HEK293 (cell line): Measurements from ENCODE around the gene OR4D9.

ENCODE experiments used
- CTCF ChIA-PET: fragments of 350-600 bp; formaldehyde crosslinking; extraction: SDS; loops from one replicate; lab custom pipeline; 2021; ENCODE audit warnings: antibody characterized with exemption; lab: Yijun Ruan, JAX
- POLR2A ChIA-PET: fragments of 300-600 bp; formaldehyde crosslinking; extraction: SDS; loops from one replicate; lab custom pipeline; 2020; ENCODE audit warnings: antibody characterized with exemption, inconsistent platforms; lab: Yijun Ruan, JAX
- H3K27ac ChIP-seq: fragments of 200-500 bp; sonication (Bioruptor generic); 2 replicates; pipeline ENCODE4 v1.5.1; 2014; ENCODE audit warnings: low read depth, low read length, control low read depth, inconsistent platforms; ENCODE audit errors: extremely low read depth
- H3K36me3 ChIP-seq, 2 experiments: fragments of 200-500 bp in 1 of 2; sonication (Bioruptor generic) in 1 of 2; 1 replicate in 1 of 2; 2 replicates in 1 of 2; pipeline ENCODE4 v1.5.1; 2014 to 2017; ENCODE audit warnings: inconsistent platforms in 2 of 2, low read length in 2 of 2; ENCODE audit not compliant: control insufficient read depth in 2 of 2, insufficient read depth in 1 of 2
- H3K4me1 ChIP-seq: fragments of 200-500 bp; sonication (Bioruptor generic); 2 replicates; pipeline ENCODE4 v1.5.1; 2014; ENCODE audit warnings: mild to moderate bottlenecking, low read length, inconsistent platforms; ENCODE audit not compliant: control insufficient read depth, insufficient read depth
- H3K4me3 ChIP-seq: 2 replicates; pipeline ENCODE4 v1.5.1; 2011; ENCODE audit warnings: low read depth, mild to moderate bottlenecking, control low read depth, low read length, moderate library complexity
- H3K9me3 ChIP-seq: fragments of 200-500 bp; sonication (Bioruptor generic); 2 replicates; pipeline ENCODE4 v1.5.1; 2014; ENCODE audit warnings: low read depth, low read length, inconsistent platforms; ENCODE audit not compliant: control insufficient read depth, insufficient read depth
- BCL11B ChIP-seq: fragments of 450-650 bp; formaldehyde crosslinking; IDR thresholded peaks from 2 replicates; pipeline ENCODE4 v1.5.1; 2016; ENCODE audit warnings: low read depth, missing biosample characterization, missing genetic modification characterization
- GLI2 ChIP-seq: fragments of 450-650 bp; formaldehyde crosslinking; IDR thresholded peaks from 2 replicates; pipeline ENCODE4; 2017; ENCODE audit warnings: missing biosample characterization, missing genetic modification characterization, low read depth, borderline replicate concordance
- ZBTB7A ChIP-seq: fragments of 450-650 bp; formaldehyde crosslinking; IDR thresholded peaks from 2 replicates; pipeline ENCODE4 v1.5.1; 2016; ENCODE audit warnings: low read depth, missing biosample characterization, missing genetic modification characterization
- ZNF138 ChIP-seq: fragments of 450-650 bp; formaldehyde crosslinking; IDR thresholded peaks from 2 replicates; pipeline ENCODE4 v1.5.1; 2016; ENCODE audit warnings: missing biosample characterization, missing genetic modification characterization, borderline replicate concordance
- ZNF211 ChIP-seq: fragments of 450-650 bp; formaldehyde crosslinking; IDR thresholded peaks from 2 replicates; pipeline ENCODE4 v1.5.1; 2016; ENCODE audit warnings: low read depth, missing biosample characterization, missing genetic modification characterization
- ZNF423 ChIP-seq: fragments of 450-650 bp; formaldehyde crosslinking; IDR thresholded peaks from 2 replicates; pipeline ENCODE4 v1.5.1; 2016; ENCODE audit warnings: missing biosample characterization, missing genetic modification characterization
- ZNF529 ChIP-seq: fragments of 450-650 bp; formaldehyde crosslinking; IDR thresholded peaks from 2 replicates; pipeline ENCODE4 v1.5.1; 2017; ENCODE audit warnings: missing genetic modification characterization, missing biosample characterization; ENCODE audit not compliant: insufficient replicate concordance
- ZNF571 ChIP-seq: fragments of 450-650 bp; formaldehyde crosslinking; IDR thresholded peaks from 2 replicates; pipeline ENCODE4 v1.5.0; 2017; ENCODE audit warnings: missing biosample characterization, missing genetic modification characterization
- ZNF610 ChIP-seq: fragments of 450-650 bp; formaldehyde crosslinking; IDR thresholded peaks from 2 replicates; pipeline ENCODE4 v1.5.1; 2016; ENCODE audit warnings: missing biosample characterization, missing genetic modification characterization, borderline replicate concordance
- ZNF623 ChIP-seq: fragments of 450-650 bp; formaldehyde crosslinking; IDR thresholded peaks from 2 replicates; pipeline ENCODE4 v1.5.1; 2016; ENCODE audit warnings: missing biosample characterization, missing genetic modification characterization
- ZNF629 ChIP-seq: fragments of 450-650 bp; formaldehyde crosslinking; IDR thresholded peaks from 2 replicates; pipeline ENCODE4 v1.5.1; 2017; ENCODE audit warnings: missing biosample characterization, missing genetic modification characterization
- ZNF654 ChIP-seq: fragments of 450-650 bp; formaldehyde crosslinking; IDR thresholded peaks from 2 replicates; pipeline ENCODE4 v1.5.1; 2016; ENCODE audit warnings: low read depth, missing biosample characterization, missing genetic modification characterization
- TF ChIP-seq, protein P1 (sequence below): fragments of 450-650 bp; formaldehyde crosslinking; IDR thresholded peaks from 2 replicates; pipeline ENCODE4 v1.5.1; 2016; ENCODE audit warnings: missing biosample characterization, missing genetic modification characterization
- TF ChIP-seq, protein P2 (sequence below): fragments of 450-650 bp; formaldehyde crosslinking; IDR thresholded peaks from 2 replicates; pipeline ENCODE4 v1.5.1; 2016; ENCODE audit warnings: missing biosample characterization, missing genetic modification characterization, low read depth
- TF ChIP-seq, protein P3 (sequence below): IDR thresholded peaks from 2 replicates; pipeline ENCODE4 v1.6.1; 2011; ENCODE audit warnings: mild to moderate bottlenecking, low read depth, low read length, borderline replicate concordance
- TF ChIP-seq, protein P4 (sequence below): fragments of 450-650 bp; formaldehyde crosslinking; IDR thresholded peaks from 2 replicates; pipeline ENCODE4 v1.5.1; 2016; ENCODE audit warnings: missing biosample characterization, missing genetic modification characterization
- TF ChIP-seq, protein P5 (sequence below): fragments of 450-650 bp; formaldehyde crosslinking; IDR thresholded peaks from 2 replicates; pipeline ENCODE4 v1.5.1; 2017; ENCODE audit warnings: missing biosample characterization, missing genetic modification characterization
- TF ChIP-seq, protein P6 (sequence below): fragments of 450-650 bp; formaldehyde crosslinking; IDR thresholded peaks from 2 replicates; pipeline ENCODE4 v1.5.1; 2016; ENCODE audit warnings: missing biosample characterization, missing genetic modification characterization

Gene OR4D9

DNA sequence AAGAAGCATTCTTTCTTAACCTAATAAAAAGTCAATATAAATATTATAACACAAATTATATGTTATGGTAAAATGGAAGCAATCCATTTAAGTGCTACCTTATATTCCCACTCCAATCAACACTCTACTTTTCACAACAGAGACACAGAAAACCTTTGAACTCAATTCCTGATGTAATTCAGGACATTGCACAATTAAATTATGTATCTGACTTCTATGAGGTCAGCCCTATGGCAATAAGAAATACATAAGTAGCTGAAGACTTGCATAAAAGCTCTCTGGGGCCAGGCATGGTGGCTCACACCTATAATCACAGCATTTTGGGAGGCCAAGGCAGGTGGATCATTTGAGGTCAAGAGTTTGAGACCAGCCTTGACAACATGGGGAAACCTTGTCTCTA, 31.4 kb upstream of the OR4D9 start (continued):
- TF ChIP-seq, protein P1, sequence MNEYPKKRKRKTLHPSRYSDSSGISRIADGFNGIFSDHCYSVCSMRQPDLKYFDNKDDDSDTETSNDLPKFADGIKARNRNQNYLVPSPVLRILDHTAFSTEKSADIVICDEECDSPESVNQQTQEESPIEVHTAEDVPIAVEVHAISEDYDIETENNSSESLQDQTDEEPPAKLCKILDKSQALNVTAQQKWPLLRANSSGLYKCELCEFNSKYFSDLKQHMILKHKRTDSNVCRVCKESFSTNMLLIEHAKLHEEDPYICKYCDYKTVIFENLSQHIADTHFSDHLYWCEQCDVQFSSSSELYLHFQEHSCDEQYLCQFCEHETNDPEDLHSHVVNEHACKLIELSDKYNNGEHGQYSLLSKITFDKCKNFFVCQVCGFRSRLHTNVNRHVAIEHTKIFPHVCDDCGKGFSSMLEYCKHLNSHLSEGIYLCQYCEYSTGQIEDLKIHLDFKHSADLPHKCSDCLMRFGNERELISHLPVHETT (tag by site-specific recombination), result no peak
- TF ChIP-seq, protein P2, sequence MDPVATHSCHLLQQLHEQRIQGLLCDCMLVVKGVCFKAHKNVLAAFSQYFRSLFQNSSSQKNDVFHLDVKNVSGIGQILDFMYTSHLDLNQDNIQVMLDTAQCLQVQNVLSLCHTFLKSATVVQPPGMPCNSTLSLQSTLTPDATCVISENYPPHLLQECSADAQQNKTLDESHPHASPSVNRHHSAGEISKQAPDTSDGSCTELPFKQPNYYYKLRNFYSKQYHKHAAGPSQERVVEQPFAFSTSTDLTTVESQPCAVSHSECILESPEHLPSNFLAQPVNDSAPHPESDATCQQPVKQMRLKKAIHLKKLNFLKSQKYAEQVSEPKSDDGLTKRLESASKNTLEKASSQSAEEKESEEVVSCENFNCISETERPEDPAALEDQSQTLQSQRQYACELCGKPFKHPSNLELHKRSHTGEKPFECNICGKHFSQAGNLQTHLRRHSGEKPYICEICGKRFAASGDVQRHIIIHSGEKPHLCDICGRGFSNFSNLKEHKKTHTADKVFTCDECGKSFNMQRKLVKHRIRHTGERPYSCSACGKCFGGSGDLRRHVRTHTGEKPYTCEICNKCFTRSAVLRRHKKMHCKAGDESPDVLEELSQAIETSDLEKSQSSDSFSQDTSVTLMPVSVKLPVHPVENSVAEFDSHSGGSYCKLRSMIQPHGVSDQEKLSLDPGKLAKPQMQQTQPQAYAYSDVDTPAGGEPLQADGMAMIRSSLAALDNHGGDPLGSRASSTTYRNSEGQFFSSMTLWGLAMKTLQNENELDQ, result no peak
- TF ChIP-seq, protein P3, sequence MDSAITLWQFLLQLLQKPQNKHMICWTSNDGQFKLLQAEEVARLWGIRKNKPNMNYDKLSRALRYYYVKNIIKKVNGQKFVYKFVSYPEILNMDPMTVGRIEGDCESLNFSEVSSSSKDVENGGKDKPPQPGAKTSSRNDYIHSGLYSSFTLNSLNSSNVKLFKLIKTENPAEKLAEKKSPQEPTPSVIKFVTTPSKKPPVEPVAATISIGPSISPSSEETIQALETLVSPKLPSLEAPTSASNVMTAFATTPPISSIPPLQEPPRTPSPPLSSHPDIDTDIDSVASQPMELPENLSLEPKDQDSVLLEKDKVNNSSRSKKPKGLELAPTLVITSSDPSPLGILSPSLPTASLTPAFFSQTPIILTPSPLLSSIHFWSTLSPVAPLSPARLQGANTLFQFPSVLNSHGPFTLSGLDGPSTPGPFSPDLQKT, result no peak
- TF ChIP-seq, protein P4, sequence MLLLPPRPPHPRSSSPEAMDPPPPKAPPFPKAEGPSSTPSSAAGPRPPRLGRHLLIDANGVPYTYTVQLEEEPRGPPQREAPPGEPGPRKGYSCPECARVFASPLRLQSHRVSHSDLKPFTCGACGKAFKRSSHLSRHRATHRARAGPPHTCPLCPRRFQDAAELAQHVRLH (tag by site-specific recombination), result no peak
- TF ChIP-seq ZNF423, result no peak
- no peak for TF ChIP-seq GLI2 (tag by site-specific recombination)
- TF ChIP-seq ZNF138 (tag by site-specific recombination), result no peak
- TF ChIP-seq, all 188 proteins: peak for 0

DNA sequence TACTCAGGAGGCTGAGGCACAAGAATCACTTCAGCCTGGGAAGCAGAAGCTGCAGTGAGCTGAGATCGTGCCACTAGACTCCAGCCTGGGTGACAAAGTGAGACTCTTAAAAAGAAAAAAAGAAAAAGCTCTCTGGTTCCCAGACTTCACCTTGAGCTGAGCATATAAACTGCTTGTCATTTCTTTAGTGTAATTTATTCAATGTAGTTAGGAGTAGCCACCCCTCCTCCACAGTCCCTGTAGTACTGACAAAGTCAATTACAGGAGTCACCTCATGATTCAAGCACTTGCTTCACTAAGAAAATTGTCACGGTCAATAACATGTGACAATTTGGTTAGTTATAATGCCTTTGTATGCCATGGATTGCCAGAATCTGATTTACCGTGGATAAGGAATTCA, 31.0 kb upstream of the OR4D9 start:
- ChIA-PET CTCF (interaction anchor here (0.6 kb wide), 1 partner anchor 277 kb away, joined by 3 read pairs; no protein-coding TSS in a partner anchor), POLR2A (no interaction called here)
- no peak overlapping the region for H3K4me3 ChIP-seq
- H3K36me3 ChIP-seq, result no peaks in the 10 kb centered on the region
- no peaks in the 10 kb centered on the region for H3K9me3 ChIP-seq
- H3K27ac ChIP-seq, result no peak overlapping the region
- no peaks in the 10 kb centered on the region for H3K4me1 ChIP-seq
- TF ChIP-seq ZNF571 (no peak), ZNF610 (tag by site-specific recombination) (no peak), BCL11B (tag by site-specific recombination) (no peak), ZBTB7A (no peak), ZNF629 (tag by site-specific recombination) (no peak)
- TF ChIP-seq, protein P5, sequence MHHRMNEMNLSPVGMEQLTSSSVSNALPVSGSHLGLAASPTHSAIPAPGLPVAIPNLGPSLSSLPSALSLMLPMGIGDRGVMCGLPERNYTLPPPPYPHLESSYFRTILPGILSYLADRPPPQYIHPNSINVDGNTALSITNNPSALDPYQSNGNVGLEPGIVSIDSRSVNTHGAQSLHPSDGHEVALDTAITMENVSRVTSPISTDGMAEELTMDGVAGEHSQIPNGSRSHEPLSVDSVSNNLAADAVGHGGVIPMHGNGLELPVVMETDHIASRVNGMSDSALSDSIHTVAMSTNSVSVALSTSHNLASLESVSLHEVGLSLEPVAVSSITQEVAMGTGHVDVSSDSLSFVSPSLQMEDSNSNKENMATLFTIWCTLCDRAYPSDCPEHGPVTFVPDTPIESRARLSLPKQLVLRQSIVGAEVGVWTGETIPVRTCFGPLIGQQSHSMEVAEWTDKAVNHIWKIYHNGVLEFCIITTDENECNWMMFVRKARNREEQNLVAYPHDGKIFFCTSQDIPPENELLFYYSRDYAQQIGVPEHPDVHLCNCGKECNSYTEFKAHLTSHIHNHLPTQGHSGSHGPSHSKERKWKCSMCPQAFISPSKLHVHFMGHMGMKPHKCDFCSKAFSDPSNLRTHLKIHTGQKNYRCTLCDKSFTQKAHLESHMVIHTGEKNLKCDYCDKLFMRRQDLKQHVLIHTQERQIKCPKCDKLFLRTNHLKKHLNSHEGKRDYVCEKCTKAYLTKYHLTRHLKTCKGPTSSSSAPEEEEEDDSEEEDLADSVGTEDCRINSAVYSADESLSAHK (tag by site-specific recombination), result no peak
- TF ChIP-seq, protein P1 (tag by site-specific recombination), result no peak

DNA sequence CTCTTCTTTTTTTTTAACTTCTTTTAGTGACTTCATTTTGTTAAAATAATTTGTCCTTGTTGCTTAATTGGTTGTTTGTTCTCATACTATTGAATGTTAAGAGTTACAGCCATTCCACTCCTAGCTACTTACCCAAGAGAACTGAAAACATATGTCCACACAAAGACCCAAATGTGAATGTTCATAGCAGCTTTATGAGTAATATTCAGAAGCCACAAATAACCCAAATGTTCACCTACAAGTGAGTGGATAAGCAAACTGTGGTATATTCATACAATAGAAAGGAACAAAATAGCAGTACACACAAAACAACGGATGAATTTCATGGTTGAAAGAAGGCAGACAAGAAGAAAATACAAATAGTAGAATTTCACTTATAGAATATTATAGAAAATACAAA, 9.4 kb upstream of the OR4D9 start:
- H3K4me1 ChIP-seq, result no peaks in the 10 kb centered on the region
- CTCF ChIA-PET, result no interaction called here
- H3K36me3 ChIP-seq, result no peaks in the 10 kb centered on the region
- TF ChIP-seq, protein P6, sequence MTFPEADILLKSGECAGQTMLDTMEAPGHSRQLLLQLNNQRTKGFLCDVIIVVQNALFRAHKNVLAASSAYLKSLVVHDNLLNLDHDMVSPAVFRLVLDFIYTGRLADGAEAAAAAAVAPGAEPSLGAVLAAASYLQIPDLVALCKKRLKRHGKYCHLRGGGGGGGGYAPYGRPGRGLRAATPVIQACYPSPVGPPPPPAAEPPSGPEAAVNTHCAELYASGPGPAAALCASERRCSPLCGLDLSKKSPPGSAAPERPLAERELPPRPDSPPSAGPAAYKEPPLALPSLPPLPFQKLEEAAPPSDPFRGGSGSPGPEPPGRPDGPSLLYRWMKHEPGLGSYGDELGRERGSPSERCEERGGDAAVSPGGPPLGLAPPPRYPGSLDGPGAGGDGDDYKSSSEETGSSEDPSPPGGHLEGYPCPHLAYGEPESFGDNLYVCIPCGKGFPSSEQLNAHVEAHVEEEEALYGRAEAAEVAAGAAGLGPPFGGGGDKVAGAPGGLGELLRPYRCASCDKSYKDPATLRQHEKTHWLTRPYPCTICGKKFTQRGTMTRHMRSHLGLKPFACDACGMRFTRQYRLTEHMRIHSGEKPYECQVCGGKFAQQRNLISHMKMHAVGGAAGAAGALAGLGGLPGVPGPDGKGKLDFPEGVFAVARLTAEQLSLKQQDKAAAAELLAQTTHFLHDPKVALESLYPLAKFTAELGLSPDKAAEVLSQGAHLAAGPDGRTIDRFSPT (tag by site-specific recombination), result no peak
- no peak for TF ChIP-seq ZNF623 (tag by site-specific recombination)
- no peak for TF ChIP-seq ZNF211 (tag by site-specific recombination)
- no peak for TF ChIP-seq ZNF654 (tag by site-specific recombination)
- TF ChIP-seq ZNF529 (tag by site-specific recombination), result no peak
- no peak overlapping the region for H3K27ac ChIP-seq
- H3K9me3 ChIP-seq, result no peaks in the 10 kb centered on the region
- POLR2A ChIA-PET, result no interaction called here
- no peak overlapping the region for H3K4me3 ChIP-seq
